ENCODE results near the gene FAM3C. TPM values are rescaled to one million over a fixed set of nuclear protein-coding genes. Genes with fewer than 3 reads are reported as not detected.
"Not testable (repeated sequence)": the region's sequence is repeated elsewhere in the genome, so short reads cannot be mapped to it uniquely, and the experiment has no call there.

FAM3C gene
- total RNA-seq, 1 donor from 2014 or later: 51.0 TPM

DNA sequence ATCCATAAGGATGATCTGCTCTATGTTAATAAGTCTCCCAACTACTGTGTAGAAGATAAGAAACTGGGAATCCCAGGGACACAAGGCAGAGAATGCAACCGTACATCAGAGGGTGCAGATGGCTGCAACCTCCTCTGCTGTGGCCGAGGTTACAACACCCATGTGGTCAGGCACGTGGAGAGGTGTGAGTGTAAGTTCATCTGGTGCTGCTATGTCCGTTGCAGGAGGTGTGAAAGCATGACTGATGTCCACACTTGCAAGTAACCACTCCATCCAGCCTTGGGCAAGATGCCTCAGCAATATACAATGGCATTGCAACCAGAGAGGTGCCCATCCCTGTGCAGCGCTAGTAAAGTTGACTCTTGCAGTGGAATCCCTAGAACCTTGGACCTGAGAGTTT lies 57.0 kb downstream of the FAM3C start:
- DNase-seq (ENCODE audit: low spot score): no peak
- intact Hi-C loops (cut with DNase I): no loop called here

DNA sequence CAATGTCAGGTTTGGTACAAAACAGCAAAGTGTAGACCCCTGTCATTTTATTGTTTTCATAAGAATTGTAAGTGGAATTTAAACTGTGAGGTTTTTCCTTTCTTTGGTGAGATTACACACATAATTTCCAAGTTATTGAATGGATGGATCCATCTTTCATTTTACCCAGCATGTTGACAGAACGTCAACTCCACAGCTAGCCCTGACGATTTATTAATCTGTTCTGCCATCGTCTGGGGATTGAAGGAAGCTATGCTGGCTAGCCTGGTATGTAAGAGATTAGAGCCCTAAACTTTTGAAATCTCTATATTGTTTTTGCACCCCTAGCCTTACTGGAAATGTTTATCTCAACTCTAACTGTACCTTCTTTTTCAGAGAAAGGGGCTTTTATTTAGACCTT lies 58.7 kb downstream of the FAM3C start:
- intact Hi-C loops (cut with DNase I): no loop called here
- DNase-seq (ENCODE audit: low spot score): no peak

- no peak for DNase-seq (ENCODE audit: low spot score)
- intact Hi-C loops (cut with DNase I): no loop called here
Measured at GRCh38 chr7:121336579-121336978, 59.5 kb downstream of the FAM3C start.

GRCh38 chr7:121334875-121335648 lies 61.0 kb downstream of the FAM3C start:
- intact Hi-C loops (cut with DNase I): no loop called here
- no peak for DNase-seq (ENCODE audit: low spot score)

- intact Hi-C loops (cut with DNase I): no loop called here
Measured at GRCh38 chr7:121334376-121334775, 61.7 kb downstream of the FAM3C start.

DNA sequence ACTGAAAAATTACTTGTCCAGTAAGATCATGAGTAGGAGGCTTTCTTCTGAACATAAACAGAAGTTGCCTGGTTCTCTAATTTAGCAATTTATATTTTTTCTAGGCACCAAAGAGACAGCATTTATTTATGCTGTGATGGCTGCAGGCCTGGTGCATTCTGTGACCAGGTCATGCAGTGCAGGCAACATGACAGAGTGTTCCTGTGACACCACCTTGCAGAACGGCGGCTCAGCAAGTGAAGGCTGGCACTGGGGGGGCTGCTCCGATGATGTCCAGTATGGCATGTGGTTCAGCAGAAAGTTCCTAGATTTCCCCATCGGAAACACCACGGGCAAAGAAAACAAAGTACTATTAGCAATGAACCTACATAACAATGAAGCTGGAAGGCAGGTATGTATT lies 64.5 kb downstream of the FAM3C start:
- intact Hi-C loops (cut with DNase I): no loop called here

More at GRCh38 chr7:121334376-121334775, 61.7 kb downstream of the FAM3C start:
- no peak for DNase-seq (ENCODE audit: low spot score)

GRCh38 chr7:121331048-121331447 lies 65.1 kb downstream of the FAM3C start:
- no peak for DNase-seq (ENCODE audit: low spot score)
- intact Hi-C loops (cut with DNase I): no loop called here

More for the DNA sequence above, 64.5 kb downstream of the FAM3C start:
- no peak for DNase-seq (ENCODE audit: low spot score)

DNA sequence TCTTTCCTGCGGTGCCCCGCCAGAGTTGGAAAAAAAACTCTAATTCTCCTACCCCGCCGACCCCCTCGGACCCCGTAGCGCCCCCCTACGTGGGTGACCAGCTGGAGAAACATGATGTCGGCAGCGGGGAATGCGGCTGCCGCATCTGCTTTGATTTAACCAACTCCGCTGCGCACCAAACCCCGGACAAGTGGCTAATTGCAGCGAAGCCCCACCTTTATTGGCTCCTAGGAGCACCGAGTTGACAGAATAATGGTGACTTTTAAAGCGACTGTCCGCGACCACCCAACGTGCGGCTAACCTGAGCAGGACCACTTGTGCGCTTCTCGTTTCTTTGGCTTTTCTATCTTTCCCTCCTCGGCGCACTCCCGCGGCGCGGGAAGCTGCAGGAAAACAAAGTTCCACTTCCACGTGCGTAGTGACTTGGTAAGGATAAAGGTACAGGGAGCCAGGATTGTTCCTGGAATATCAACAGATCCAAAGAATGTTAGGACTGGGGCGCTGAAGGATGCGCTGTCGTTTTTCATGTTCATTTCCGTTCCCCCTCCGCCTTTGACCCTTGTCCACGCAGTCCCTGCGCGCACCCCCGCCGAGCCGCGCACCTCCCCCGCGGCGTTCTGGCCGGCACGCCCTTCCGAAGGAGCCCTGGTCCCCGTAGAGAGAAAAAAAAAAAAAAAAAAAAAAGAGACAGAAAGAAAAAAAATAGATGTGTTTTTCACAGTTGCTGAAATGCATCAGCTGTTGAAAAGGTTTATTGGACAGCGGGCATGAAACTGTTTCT lies 65.9 kb downstream of the FAM3C start:
- DNase-seq (ENCODE audit: low spot score): no peak
- intact Hi-C loops (cut with DNase I): no loop called here

- DNase-seq (ENCODE audit: low spot score): no peak
Measured at GRCh38 chr7:121329191-121330052, 66.7 kb downstream of the FAM3C start.

DNA sequence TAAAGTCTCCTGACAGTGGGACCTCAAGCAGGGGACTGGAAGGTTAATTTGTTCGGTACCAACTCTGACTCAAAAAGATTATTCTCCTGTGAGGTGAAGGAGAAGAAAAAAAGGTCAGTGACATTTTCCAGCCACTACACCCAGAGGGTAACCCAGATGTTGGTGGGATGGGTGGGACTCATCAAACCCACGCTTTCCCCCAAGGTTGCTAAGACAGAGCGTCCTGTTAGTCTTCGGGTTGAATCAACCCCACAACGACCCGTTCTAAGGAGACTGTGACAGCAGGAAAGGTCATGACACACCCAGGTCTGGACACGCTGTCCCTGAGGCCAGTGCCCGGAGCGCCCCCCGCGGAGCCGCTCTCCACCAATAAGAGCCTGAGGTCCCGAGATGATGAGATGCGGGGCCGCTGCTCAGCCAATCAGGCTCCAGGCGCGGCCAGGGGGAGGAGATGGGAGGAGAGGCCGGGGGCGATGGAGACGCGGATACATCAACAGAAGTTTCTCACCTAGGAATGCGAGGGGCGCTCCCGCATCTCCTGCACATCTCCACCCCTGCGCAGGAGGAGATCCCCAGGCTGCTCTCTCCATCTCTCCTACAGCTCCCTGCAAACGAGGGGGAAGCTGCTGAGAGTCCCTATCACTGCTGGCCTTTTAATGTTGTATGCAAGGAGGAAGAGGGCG lies 67.5 kb downstream of the FAM3C start, which contains the start of gene WNT16:
Gene WNT16 (plus strand): TSS at position 493 of the 683 bp plus-strand sequence. CDS start 293 bp downstream, outside the sequence.
- DNase-seq (ENCODE audit: low spot score): no peak
- intact Hi-C loops (cut with DNase I): no loop called here

More at GRCh38 chr7:121329191-121330052, 66.7 kb downstream of the FAM3C start:
- intact Hi-C loops (cut with DNase I): no loop called here

- no peak for DNase-seq (ENCODE audit: low spot score)
- intact Hi-C loops (cut with DNase I): no loop called here
Measured at GRCh38 chr7:121327671-121328070, 68.4 kb downstream of the FAM3C start.

DNA sequence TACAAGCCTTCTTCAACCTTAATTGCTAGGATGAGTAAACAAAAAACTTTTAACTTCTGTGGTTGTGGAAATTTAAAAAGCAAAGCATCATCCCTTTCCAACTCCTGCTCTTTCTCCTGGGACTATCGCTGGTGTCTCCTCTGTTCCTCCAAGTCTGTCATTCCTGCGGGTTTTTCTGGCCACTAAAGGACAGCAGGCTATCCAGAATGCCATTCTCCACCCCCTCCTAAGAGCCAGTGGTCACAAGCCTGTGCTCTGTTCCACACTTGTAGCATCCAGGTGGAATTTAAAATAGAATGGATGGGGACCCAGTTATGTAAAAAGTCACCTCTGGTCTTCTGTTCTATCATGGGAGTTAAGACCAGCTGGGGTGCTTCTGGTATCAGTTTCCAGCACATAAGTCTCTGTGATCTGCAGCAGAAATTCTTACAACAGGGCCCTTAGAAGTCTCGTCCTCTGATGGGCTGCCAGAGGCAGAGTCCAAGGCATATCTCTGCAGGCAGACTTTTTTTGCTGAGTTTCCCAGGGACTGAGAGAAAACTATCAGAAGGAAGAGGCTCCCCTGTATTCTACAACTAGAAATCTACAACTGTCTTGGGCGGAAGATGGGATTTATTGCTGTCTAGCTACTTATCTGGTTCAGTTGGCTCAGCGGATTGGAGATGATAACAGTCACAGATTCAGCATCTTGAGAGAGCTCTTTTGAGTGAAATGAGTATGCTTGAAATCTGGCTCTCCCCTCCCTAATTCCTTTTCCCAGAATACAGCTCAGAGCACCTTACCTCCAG lies 72.4 kb downstream of the FAM3C start:
- no peak for DNase-seq (ENCODE audit: low spot score)
- intact Hi-C loops (cut with DNase I): no loop called here

GRCh38 chr7:121322460-121322859 lies 73.6 kb downstream of the FAM3C start:
- DNase-seq (ENCODE audit: low spot score): no peak
- intact Hi-C loops (cut with DNase I): no loop called here

DNA sequence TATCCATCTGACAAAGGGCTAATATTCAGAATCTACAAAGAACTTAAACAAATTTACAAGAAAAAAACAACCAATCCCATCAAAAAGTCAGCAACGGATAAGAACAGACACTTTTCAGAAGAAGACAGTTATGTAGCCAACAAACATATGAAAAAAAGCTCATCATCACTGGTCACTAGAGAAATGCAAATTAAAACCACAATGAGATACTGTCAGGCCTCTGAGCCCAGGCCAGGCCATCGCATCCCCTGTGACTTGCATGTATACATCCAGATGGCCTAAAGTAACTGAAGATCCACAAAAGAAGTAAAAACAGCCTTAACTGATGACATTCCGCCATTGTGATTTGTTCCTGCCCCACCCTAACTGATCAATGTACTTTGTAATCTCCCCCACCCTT lies 80.9 kb downstream of the FAM3C start:
- DNase-seq (ENCODE audit: low spot score); intact Hi-C loops (cut with DNase I): not testable (repeated sequence)

- no peak for DNase-seq (ENCODE audit: low spot score)
- intact Hi-C loops (cut with DNase I): no loop called here
Measured at GRCh38 chr7:121313793-121314676, 82.1 kb downstream of the FAM3C start.

- DNase-seq (ENCODE audit: low spot score): no peak
- intact Hi-C loops (cut with DNase I): no loop called here
Measured at GRCh38 chr7:121313220-121313792, 82.8 kb downstream of the FAM3C start.

GRCh38 chr7:121307021-121307574 lies 89.0 kb downstream of the FAM3C start:
- no peak for DNase-seq (ENCODE audit: low spot score)
- intact Hi-C loops (cut with DNase I): no loop called here
